ENCODE data around the gene NFIX. TPM values are rescaled to one million over a fixed set of nuclear protein-coding genes. Genes with fewer than 3 reads are reported as not detected.

Gene NFIX
- total RNA-seq, 1 experiment from 2014 or later, result 69.7 TPM

DNA sequence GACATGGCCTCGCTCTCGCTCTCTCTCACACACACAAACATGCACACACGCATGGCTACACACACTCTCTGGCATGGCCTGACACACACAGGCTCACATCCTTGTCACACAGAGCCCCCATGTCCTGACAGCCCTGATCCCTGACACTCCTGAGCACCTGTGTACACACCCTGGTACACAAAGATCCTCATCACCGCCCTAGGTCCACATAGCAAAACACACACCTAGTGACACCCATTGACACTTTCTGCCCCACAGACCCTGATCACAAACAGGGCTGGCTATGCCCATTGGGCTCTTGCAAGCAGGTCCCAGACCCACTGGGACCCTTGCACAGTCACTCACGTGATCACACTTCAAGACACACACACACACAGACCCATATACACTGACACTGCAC is 4.0 kb upstream of the NFIX start:
- Histone ChIP-seq H3K4me1 (ENCODE audit: insufficient read depth, low read length, poor library complexity, severe bottlenecking) (no peaks in the 10 kb centered on the region), H3K36me3 (ENCODE audit: insufficient read depth, low read length, poor library complexity, severe bottlenecking) (no peaks in the 10 kb centered on the region), H3K9me3 (ENCODE audit: low read depth, low read length, poor library complexity, severe bottlenecking) (no peaks in the 10 kb centered on the region), H3K27me3 (replicated peaks; ENCODE audit: insufficient read depth, low read depth, low read length, poor library complexity) (no peaks in the 10 kb centered on the region), H3K4me3 (ENCODE audit: low read depth, low read length, poor library complexity, severe bottlenecking) (no peak overlapping the region), H3K27ac (ENCODE audit: low read depth, low read length, poor library complexity, severe bottlenecking) (no peak overlapping the region)
- CTCF ChIA-PET, result no interaction called here
- no peak for DNase-seq (ENCODE audit: low spot score)
- no TSS peak for BruUV-seq (replicated peaks)
- intact Hi-C loops (cut with micrococcal nuclease; ENCODE audit: unreplicated experiment), result no loop called here
- TF ChIP-seq CTCF (conservative IDR thresholded peaks at IDR 0.05; ENCODE audit: low read depth, low read length) (no peak), EZH2 (IDR thresholded peaks at IDR 0.05; ENCODE audit: borderline replicate concordance, low read depth, low read length, poor library complexity, severe bottlenecking) (no peak)
- POLR2A ChIA-PET (ENCODE audit: low non-redundant PET), result no interaction called here

GRCh38 chr19:12992729-12993128 is 2.5 kb upstream of the NFIX start:
- Histone ChIP-seq H3K27me3 (replicated peaks; ENCODE audit: insufficient read depth, low read depth, low read length, poor library complexity) (no peaks in the 10 kb centered on the region), H3K27ac (ENCODE audit: low read depth, low read length, poor library complexity, severe bottlenecking) (no peak overlapping the region), H3K4me1 (ENCODE audit: insufficient read depth, low read length, poor library complexity, severe bottlenecking) (peaks cover 4% of the 10 kb centered on the region), H3K9me3 (ENCODE audit: low read depth, low read length, poor library complexity, severe bottlenecking) (no peaks in the 10 kb centered on the region), H3K36me3 (ENCODE audit: insufficient read depth, low read length, poor library complexity, severe bottlenecking) (no peaks in the 10 kb centered on the region), H3K4me3 (ENCODE audit: low read depth, low read length, poor library complexity, severe bottlenecking) (no peak overlapping the region)
- no peak for DNase-seq (ENCODE audit: low spot score)
- POLR2A ChIA-PET (ENCODE audit: low non-redundant PET), result interaction anchor here (0.8 kb wide), 1 partner anchor 114 kb away, joined by 24 read pairs; no protein-coding TSS in a partner anchor
- TF ChIP-seq EZH2 (IDR thresholded peaks at IDR 0.05; ENCODE audit: borderline replicate concordance, low read depth, low read length, poor library complexity, severe bottlenecking) (no peak), CTCF (conservative IDR thresholded peaks at IDR 0.05; ENCODE audit: low read depth, low read length) (no peak)
- intact Hi-C loops (cut with micrococcal nuclease; ENCODE audit: unreplicated experiment), result no loop called here
- CTCF ChIA-PET, result no interaction called here
- no TSS peak for BruUV-seq (replicated peaks)

- no peak for TF ChIP-seq CTCF (conservative IDR thresholded peaks at IDR 0.05; ENCODE audit: low read depth, low read length)
- TF ChIP-seq EZH2 (IDR thresholded peaks at IDR 0.05; ENCODE audit: borderline replicate concordance, low read depth, low read length, poor library complexity, severe bottlenecking), result no peak
- no peak overlapping the region for H3K4me3 ChIP-seq (ENCODE audit: low read depth, low read length, poor library complexity, severe bottlenecking)
- no TSS peak for BruUV-seq (replicated peaks)
- no peaks in the 10 kb centered on the region for H3K36me3 ChIP-seq (ENCODE audit: insufficient read depth, low read length, poor library complexity, severe bottlenecking)
- no peaks in the 10 kb centered on the region for H3K27me3 ChIP-seq (replicated peaks; ENCODE audit: insufficient read depth, low read depth, low read length, poor library complexity)
- H3K27ac ChIP-seq (ENCODE audit: low read depth, low read length, poor library complexity, severe bottlenecking), result no peak overlapping the region
- H3K4me1 ChIP-seq (ENCODE audit: insufficient read depth, low read length, poor library complexity, severe bottlenecking), result peaks cover 4% of the 10 kb centered on the region
- CTCF ChIA-PET, result interaction anchor here (0.6 kb wide), 1 partner anchor 100 kb away, joined by 4 read pairs; no protein-coding TSS in a partner anchor
- intact Hi-C loops (cut with micrococcal nuclease; ENCODE audit: unreplicated experiment), result no loop called here
- no peaks in the 10 kb centered on the region for H3K9me3 ChIP-seq (ENCODE audit: low read depth, low read length, poor library complexity, severe bottlenecking)
- POLR2A ChIA-PET (ENCODE audit: low non-redundant PET), result no interaction called here
- no peak for DNase-seq (ENCODE audit: low spot score)
Measured at GRCh38 chr19:12993562-12993961, 1.7 kb upstream of the NFIX start.

All from A673 (cell line).